ENCODE measurements around the gene FBXL14.
"Not testable (repeated sequence)": the region's sequence is repeated elsewhere in the genome, so short reads cannot be mapped to it uniquely, and the experiment has no call there.

The FBXL14 gene

DNA sequence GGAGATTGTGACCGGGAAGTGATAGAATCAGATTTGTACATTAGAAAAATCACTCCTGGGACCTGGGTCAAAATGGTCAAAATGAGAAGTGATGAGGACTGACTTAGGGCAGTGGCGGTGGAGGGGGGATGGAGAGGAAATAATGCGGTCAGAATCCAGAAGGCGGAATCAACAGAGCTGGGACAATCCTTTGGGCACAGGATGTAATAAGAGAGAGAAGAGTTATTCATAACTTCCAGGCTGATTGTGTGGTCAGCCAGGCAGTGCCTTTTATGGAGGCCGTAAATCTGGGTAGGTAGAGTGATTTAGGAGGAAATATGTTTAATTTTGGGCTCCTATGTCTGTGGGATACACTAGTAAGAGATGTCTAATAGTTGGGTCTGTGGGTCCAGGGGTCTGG lies 21.6 kb downstream of the FBXL14 start:
- no peak for DNase-seq (ENCODE audit: low read depth in 3 of 3)

DNA sequence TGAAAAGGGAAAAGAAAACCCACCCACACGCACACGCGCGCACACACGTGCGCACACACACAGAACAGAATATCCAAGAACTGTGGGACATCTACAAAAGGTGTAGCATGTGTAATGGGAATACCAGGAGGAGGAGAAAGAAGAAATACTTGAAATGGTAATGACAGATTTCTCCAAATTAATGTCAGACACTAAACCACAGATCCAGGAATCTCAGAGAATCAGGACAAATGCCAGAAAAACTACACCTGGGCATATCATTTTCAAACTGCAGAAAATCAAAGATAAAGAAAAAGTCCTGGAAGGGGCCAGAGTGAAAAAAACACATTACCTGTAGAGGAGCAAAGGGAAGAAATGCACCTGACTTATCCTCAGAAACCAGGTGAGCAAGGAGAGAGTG lies 26.5 kb downstream of the FBXL14 start:
- DNase-seq (ENCODE audit: low read depth in 3 of 3), result no peak

- no peak for DNase-seq (ENCODE audit: low read depth in 3 of 3)
These were observed 27.8 kb downstream of the FBXL14 start for GRCh38 chr12:1566449-1567135.

DNA sequence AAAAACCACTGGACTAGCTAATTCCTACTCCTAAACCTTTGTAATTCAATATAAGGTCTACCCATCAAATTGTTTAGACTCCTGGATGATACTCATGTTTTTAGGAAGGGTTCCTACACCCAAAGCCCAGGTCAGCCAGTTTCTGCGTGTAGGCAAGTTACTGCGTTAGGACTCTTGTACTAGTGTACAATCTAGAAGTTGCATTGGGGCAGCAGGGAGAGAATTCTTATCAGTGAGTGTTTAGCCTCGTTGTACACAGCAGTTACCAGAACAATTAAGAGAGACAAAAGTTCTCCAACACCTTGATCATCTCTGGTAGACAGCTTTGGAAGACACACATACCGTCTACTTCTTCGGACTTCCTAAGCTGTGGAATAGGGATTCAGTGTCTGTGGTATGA lies 29.2 kb downstream of the FBXL14 start:
- DNase-seq (ENCODE audit: low read depth in 3 of 3), result no peak

DNA sequence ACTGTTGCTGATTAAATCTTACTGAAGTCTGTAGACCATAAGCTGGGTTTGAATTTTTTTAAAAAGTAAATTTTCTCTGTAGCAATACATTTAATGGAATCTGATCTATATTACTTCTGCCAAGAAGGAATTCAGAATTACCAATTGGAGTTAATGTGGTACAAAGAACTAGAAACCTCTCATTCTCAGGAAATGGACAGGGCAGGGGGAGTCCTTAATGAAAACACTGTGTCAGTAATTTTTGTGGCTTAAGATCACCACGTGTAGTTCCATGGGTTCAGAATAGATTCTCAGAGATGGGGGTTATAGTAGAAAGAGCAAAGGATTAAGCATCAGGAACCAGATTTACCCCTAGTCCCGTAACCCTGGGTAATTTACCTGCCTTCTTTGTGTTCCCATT lies 30.3 kb downstream of the FBXL14 start:
- no peak for DNase-seq (ENCODE audit: low read depth in 3 of 3)

DNA sequence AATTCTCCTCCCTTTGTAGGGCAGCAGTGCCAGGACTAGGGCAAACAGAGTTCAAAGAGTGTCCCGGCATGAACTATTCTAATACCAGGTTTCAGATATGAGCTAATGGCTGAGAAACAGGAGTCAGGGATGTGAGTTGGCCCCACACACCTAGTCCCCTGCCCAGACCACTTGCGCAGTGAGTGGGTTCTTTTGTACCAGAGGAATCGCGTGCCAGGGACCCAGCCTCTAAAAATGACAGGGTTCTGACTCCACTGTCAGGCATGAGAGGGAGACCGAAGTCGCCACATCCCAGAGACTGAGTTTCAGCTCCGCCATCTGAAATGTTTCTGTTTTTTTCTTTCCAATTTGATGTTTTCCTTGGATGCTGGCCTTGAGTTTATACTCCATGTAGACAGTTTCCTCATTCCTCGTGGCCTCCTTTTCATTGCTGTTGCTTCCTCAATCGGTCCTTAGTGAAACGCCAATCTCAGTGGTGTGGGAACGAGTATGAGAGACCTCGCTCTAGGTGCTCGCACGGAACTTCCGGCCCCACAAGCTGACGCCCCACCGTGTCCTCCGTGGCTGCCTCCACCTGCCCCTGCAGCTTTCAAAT lies 31.5 kb downstream of the FBXL14 start:
- DNase-seq (ENCODE audit: low read depth in 3 of 3), result no peak

DNA sequence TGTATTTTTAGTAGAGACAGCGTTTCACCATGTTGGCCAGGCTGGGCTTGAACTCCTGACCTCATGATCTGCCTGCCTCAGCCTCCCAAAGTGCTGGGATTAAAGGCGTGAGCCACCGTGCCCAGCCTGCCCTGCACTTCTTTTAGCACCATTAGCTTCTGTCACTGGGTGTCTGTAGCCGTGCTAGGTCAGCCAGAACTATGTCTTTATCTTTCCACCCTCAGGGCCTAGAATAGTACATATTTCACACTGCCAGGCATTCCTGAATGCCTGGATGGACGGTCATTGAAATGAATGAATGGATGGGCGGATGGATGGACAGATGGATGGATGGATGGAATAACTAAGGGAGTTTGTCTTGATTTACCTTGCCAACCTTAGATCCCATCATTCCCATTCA lies 33.7 kb downstream of the FBXL14 start:
- no peak for DNase-seq (ENCODE audit: low read depth in 3 of 3)

DNA sequence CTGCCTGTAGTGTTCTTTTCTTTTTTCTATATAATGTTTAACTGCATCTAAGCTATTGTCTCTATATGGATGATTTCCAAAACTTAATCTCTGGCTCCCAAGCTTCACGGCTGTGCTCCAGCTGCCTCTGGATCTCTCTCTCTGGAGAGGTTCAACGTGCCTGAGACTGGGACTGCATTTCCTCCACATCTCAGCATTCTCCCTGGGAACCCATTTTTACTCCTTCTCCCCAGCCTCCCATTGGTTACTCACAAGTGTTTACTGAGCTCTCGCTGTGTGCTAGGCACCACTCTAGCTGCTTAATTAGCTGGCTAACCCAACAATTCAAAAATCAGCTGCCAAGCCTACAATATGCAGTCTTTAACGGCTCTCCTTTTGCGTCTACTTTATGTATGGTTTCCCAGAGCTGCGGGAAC lies 34.7 kb downstream of the FBXL14 start:
- no peak for DNase-seq (ENCODE audit: low read depth in 3 of 3)

DNA sequence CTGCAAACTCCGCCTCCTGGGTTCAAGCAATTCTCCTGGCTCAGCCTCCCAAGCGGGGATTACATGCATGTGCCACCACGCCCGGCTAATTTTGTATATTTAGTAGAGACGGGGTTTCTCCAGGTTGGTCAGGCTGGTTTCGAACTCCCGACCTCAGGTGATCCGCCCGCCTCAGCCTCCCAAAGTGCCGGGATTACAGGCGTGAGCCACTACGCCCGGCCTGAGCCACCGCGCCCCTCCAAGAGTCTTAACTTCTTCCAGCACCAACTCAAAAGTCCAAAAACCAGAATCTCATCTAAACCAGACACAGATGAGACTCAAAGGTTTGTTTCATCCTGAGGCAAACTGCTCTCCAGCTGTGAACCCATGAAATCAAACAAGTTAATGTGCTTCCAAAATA lies 36.3 kb downstream of the FBXL14 start:
- not testable (repeated sequence) for DNase-seq (ENCODE audit: low read depth in 3 of 3)

- peak in 2 of 3 experiments; percentile 28 to 51 for DNase-seq (ENCODE audit: low read depth in 3 of 3)
These were observed 40.1 kb downstream of the FBXL14 start for GRCh38 chr12:1553987-1554982.

- DNase-seq (ENCODE audit: low read depth in 3 of 3), result no peak
These were observed 40.8 kb downstream of the FBXL14 start for GRCh38 chr12:1553536-1553935.

GRCh38 chr12:1552911-1553491 lies 41.4 kb downstream of the FBXL14 start:
- DNase-seq (ENCODE audit: low read depth in 3 of 3), result no peak

- DNase-seq (ENCODE audit: low read depth in 3 of 3), result no peak
These were observed 42.2 kb downstream of the FBXL14 start for GRCh38 chr12:1552171-1552570.

DNA sequence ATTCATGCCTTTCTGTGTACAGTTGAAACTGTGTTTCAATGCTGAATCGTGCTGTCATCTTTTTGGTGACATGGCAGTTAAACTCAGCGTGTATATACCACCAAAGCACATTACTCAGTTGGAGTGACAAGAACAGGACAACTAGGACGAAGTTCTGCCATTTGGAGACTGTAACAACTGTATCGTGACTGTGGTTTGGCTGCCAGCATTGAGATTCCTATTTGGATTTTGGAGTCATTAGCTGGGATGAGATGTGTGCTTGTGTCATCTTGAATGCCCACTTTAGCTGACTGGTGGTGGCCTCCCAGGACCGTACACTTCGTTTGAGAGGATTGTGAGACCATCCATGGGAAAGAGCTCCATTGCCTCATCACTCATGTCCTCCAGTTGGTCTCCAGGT lies 42.9 kb downstream of the FBXL14 start:
- DNase-seq (ENCODE audit: low read depth in 3 of 3), result no peak

DNA sequence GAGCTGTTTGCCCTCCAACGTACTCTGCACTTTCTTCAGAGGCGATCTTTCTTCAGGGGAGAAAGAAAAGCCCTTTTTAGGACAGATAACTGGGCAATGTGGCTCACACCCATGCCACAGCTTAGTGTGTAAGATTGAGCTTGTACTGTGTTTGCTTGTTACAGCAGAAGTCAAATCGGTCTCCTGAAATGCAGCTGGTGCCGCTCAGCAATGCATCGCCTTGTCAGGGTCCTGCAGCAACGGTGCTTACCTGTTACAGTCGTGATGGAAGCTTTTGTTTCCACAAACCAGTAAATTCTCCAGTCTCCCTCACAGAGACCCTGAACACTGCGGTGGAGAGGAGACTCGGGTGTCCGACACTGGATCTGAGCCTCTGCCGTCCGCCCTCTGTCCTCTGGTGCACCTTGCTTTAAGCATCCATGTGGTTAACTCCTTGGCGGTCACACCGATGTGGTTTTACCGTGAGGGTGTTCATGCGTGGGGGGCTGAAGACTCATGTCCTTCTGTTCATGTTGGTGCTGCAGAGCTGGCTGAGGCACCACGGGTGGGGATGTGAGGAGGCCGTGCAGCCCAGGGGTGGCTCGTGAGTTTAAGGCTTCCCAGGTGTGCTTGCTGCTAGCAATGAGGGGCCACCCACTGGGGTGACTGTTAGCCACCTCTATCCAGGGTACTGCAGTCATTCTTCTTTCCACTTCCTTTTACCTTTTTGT lies 47.3 kb downstream of the FBXL14 start:
- no peak for DNase-seq (ENCODE audit: low read depth in 3 of 3)

GRCh38 chr12:1544996-1545700 lies 49.2 kb downstream of the FBXL14 start:
- no peak for DNase-seq (ENCODE audit: low read depth in 3 of 3)

DNA sequence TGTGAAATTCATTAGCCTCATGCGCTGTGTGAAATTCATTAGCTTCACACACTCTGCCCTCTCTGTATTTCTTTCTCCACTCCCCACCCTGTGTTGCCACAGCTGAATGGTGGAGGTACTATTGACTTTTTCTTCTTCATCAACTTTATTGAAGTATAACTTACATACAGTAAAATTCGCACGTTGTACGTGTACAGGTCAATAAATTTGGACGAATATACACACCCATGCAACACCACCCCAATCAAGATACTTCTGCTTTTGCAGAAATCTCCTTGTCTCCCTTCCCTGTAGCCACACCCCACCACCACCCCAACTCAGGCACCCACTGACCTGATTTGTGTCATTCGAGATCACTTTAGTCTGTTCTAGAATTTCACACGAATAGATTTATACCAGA lies 51.8 kb downstream of the FBXL14 start:
- DNase-seq (ENCODE audit: low read depth in 3 of 3), result no peak

DNA sequence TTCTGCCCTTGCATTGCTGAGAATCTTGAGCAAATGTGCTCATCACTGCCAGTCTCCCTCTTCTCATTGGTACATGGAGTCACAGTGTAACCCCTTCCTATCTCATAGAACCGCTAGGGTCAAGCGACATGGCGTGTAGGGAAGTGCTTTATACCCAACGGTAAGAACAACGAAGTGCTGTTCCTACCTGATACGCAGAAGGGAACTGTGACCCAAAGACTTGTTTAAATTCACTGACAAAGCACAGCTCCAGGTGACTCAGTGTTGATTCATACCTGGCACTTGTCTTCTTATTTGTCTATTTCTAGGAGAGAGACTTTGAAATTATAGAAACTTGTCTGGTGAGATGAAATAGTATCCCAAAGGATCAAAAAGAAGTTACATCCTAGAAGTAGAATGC lies 53.7 kb downstream of the FBXL14 start:
- DNase-seq (ENCODE audit: low read depth in 3 of 3), result no peak

- no peak for DNase-seq (ENCODE audit: low read depth in 3 of 3)
These were observed 55.2 kb downstream of the FBXL14 start for GRCh38 chr12:1539135-1539534.

- DNase-seq (ENCODE audit: low read depth in 3 of 3), result no peak
These were observed 57.6 kb downstream of the FBXL14 start for GRCh38 chr12:1536817-1537216.

- DNase-seq (ENCODE audit: low read depth in 3 of 3), result no peak
These were observed 59.6 kb downstream of the FBXL14 start for GRCh38 chr12:1534748-1535147.
